Measurements from ENCODE around the gene SLX1B. TPM values are rescaled to one million over a fixed set of nuclear protein-coding genes. Genes with fewer than 3 reads are reported as not detected.

SLX1B gene
- 6.5 and 15.3 TPM in 2 replicates for total RNA-seq

GRCh38 chr16:29454269-29454668 is at the start of gene SLX1B, which contains the start of gene BOLA2:
Gene SLX1B, plus strand, starts transcription at chr16:29454533.
Gene BOLA2, minus strand, starts transcription at chr16:29454351. Its CDS starts 98 bp downstream, at chr16:29454253.

GRCh38 chr16:29459706-29460646 is 5.6 kb downstream of the SLX1B start, which contains the start of gene SULT1A4:
Gene SULT1A4, plus strand, starts transcription at chr16:29459913. Its CDS starts 1,473 bp downstream, at chr16:29461386.

GRCh38 chr16:29506308-29506707 is 52.0 kb downstream of the SLX1B start, which contains the start of gene NPIPB12:
Gene NPIPB12, minus strand, starts transcription at chr16:29506408.

Small RNA genes within 50 kb of the gene (small RNA-seq; reads per million reads assigned to genes)
- gene AC133555.2: not detected

Other genes with a start within 250 kb of the SLX1B start
- gene NPIPB11, start 47.8 kb upstream of the SLX1B start, total RNA-seq: under 0.01 and 0.12 TPM in 2 replicates
- 9.1 and 11.9 TPM in 2 replicates for gene BOLA2, start 182 bp upstream of the SLX1B start, total RNA-seq
- gene SULT1A4, start 5.4 kb downstream of the SLX1B start, total RNA-seq: 0.32 and 1.5 TPM in 2 replicates
- 5.2 and 21.7 TPM in 2 replicates for gene NPIPB12, start 51.9 kb downstream of the SLX1B start, total RNA-seq
- gene SPN, start 208.7 kb downstream of the SLX1B start, total RNA-seq: not detected in 2 replicates
- gene QPRT, start 224.6 kb downstream of the SLX1B start, total RNA-seq: 33.4 and 45.3 TPM in 2 replicates